ENCODE measurements around the gene BEST1. TPM values are rescaled to one million over a fixed set of nuclear protein-coding genes. Genes with fewer than 3 reads are reported as not detected.
A peak's percentile ranks its signal among the peaks of the same experiment; 100 is the strongest.
"Not testable (repeated sequence)": the region's sequence is repeated elsewhere in the genome, so short reads cannot be mapped to it uniquely, and the experiment has no call there.

Gene BEST1
- total and polyA plus RNA-seq, 2 experiments from 2014 or later = 0.27 to 0.34 TPM

DNA sequence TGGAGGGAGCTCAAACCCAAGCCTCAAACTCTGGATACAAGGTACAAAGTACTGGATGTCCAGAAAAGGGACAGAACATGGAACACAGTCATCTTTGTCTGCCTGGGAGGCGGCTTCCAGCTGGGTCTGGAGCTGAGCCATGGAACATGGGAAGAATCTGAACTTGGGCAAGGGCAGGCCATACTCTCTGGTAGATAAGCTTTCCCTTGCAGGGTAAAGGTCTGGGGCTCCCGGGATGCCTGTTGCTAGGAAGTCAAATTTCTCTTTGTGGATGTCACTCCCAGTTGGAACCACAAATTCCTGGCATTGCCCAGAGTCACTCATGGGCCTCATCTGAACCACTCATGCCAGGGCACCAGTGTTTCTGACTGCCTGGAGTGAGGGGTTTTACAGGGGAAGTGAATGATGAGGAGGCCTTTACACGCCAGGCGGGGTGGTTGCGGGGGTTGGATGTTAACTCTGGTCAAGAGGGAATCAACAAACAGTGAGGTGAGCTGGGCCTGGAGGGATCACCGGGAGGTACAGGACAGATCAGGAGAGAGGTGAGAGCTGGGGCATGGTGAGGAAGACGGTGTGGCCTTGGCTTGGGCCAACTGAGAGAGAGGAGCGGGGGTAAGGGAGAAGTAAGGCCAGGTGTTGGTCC, 11.5 kb downstream of the BEST1 start:
- TF ChIP-seq, protein P1, sequence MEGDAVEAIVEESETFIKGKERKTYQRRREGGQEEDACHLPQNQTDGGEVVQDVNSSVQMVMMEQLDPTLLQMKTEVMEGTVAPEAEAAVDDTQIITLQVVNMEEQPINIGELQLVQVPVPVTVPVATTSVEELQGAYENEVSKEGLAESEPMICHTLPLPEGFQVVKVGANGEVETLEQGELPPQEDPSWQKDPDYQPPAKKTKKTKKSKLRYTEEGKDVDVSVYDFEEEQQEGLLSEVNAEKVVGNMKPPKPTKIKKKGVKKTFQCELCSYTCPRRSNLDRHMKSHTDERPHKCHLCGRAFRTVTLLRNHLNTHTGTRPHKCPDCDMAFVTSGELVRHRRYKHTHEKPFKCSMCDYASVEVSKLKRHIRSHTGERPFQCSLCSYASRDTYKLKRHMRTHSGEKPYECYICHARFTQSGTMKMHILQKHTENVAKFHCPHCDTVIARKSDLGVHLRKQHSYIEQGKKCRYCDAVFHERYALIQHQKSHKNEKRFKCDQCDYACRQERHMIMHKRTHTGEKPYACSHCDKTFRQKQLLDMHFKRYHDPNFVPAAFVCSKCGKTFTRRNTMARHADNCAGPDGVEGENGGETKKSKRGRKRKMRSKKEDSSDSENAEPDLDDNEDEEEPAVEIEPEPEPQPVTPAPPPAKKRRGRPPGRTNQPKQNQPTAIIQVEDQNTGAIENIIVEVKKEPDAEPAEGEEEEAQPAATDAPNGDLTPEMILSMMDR (IDR thresholded peaks at IDR 0.05; ENCODE audit: low read depth, low read length) = no peak
- H3K27me3 ChIP-seq = no peaks in the 10 kb centered on the region
- DNase-seq (ENCODE audit: low read depth in 1 of 2, low spot score in 1 of 2) = peak in 1 of 2 donors; percentile 91

DNA sequence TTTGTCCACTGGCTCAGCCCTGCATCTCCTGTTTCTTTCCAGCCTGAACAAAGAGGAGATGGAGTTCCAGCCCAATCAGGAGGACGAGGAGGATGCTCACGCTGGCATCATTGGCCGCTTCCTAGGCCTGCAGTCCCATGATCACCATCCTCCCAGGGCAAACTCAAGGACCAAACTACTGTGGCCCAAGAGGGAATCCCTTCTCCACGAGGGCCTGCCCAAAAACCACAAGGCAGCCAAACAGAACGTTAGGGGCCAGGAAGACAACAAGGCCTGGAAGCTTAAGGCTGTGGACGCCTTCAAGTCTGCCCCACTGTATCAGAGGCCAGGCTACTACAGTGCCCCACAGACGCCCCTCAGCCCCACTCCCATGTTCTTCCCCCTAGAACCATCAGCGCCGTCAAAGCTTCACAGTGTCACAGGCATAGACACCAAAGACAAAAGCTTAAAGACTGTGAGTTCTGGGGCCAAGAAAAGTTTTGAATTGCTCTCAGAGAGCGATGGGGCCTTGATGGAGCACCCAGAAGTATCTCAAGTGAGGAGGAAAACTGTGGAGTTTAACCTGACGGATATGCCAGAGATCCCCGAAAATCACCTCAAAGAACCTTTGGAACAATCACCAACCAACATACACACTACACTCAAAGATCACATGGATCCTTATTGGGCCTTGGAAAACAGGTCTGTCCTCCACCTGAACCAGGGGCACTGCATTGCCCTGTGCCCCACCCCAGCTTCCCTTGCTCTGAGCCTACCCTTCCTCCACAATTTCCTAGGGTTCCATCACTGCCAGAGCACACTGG, 12.3 kb downstream of the BEST1 start:
- H3K27ac ChIP-seq = no peak overlapping the region
- no peaks in the 10 kb centered on the region for H3K27me3 ChIP-seq
- no peaks in the 10 kb centered on the region for H3K9me3 ChIP-seq (ENCODE audit: low read depth)
- no peak overlapping the region for H3K4me3 ChIP-seq
- peaks cover 22% of the 10 kb centered on the region for H3K36me3 ChIP-seq
- peak in 1 of 2 donors; percentile 69 for DNase-seq (ENCODE audit: low read depth in 1 of 2, low spot score in 1 of 2)
- peaks cover 9% of the 10 kb centered on the region for H3K4me1 ChIP-seq (ENCODE audit: low read depth)
- TF ChIP-seq, protein P1 (IDR thresholded peaks at IDR 0.05; ENCODE audit: low read depth, low read length) = no peak

More for the DNA sequence above, 11.5 kb downstream of the BEST1 start:
- H3K9me3 ChIP-seq (ENCODE audit: low read depth) = no peaks in the 10 kb centered on the region
- H3K36me3 ChIP-seq = peaks cover 22% of the 10 kb centered on the region
- no peak overlapping the region for H3K27ac ChIP-seq
- H3K4me3 ChIP-seq = no peak overlapping the region
- H3K4me1 ChIP-seq (ENCODE audit: low read depth) = peaks cover 9% of the 10 kb centered on the region

DNA sequence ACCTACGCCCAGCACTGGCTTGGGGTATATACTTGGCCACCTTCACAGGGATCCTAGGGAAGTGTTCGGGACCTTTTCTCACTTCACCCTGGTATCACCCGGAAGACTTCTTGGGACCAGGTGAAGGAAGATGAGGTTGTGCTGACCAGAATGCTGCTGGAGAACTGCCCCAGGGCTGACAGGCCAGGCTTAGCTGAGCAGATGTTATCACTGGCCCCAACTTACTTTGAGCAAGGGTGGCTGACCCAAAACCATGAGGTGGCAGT, 12.8 kb downstream of the BEST1 start:
- H3K4me3 ChIP-seq = no peak overlapping the region
- TF ChIP-seq, protein P1 (IDR thresholded peaks at IDR 0.05; ENCODE audit: low read depth, low read length) = no peak
- no peaks in the 10 kb centered on the region for H3K27me3 ChIP-seq
- H3K27ac ChIP-seq = no peak overlapping the region
- DNase-seq (ENCODE audit: low read depth in 1 of 2, low spot score in 1 of 2) = no peak
- H3K4me1 ChIP-seq (ENCODE audit: low read depth) = peaks cover 9% of the 10 kb centered on the region
- no peaks in the 10 kb centered on the region for H3K9me3 ChIP-seq (ENCODE audit: low read depth)
- peaks cover 22% of the 10 kb centered on the region for H3K36me3 ChIP-seq

DNA sequence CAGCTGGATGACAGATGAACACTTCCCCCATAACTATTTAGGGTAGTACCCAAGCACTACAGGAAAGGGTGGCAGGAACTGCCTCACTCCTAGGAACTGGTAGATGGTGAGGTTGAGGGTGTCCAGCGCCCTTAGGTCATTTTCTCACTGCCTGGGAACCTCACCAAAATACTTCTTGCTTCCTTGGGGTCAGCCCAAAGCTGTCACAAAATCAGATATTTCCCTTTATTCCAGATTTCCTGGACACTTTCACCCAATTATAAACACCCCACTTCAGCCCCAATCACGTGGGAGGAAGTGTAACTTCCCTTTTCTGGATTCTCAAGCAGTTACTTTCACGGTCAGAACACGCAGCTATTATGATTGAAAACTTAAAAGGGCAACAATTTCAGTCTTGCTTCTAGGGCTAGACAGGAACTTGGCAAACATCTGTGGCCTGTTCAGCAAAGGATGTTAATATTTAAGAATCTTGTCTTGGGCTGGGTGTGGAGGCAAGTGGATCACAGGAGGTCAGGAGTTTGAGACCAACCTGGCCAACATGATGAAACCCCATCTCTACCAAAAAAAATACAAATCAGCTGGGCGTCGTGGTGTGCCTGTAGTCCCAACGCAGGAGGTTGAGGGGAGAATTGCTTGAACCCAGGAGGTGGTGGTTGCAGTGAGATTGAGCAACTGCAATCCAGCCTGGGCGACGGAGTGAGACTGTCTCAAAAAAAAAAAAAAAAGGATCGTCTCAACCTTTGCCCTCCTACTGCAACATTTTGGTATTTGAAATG, 13.3 kb downstream of the BEST1 start:
- peaks cover 12% of the 10 kb centered on the region for H3K4me1 ChIP-seq (ENCODE audit: low read depth)
- peak in 1 of 2 donors; percentile 86 for DNase-seq (ENCODE audit: low read depth in 1 of 2, low spot score in 1 of 2)

DNA sequence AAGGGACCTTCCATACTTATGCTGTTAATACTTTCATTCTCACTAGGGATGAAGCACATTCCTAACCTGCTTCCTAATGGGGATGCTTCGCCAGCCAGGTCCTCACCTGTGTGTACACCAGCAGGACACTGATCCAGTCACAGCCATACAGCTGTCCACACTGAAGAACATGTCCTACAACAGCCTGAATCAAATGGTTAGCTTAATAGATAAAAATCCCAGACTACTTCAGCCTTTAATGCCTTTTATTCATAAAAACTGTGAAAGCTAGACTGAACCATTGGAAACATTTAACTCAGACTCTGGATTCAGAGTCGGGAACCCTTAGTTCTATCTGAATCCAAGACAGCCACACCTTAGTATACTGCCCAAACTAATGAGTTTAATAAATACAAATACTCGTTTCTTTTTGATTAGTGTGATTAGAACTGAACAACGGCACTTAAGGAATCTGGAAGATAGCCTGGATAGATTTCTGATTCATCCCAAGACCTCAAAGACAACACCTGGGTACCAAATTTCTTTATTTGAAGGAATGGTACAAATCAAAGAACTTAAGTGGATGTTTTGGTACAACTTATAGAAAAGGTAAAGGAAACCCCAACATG, 14.0 kb downstream of the BEST1 start:
- DNase-seq (ENCODE audit: low read depth in 1 of 2, low spot score in 1 of 2) = no peak
- Histone ChIP-seq H3K27me3 (no peaks in the 10 kb centered on the region), H3K27ac (no peak overlapping the region), H3K9me3 (ENCODE audit: low read depth) (no peaks in the 10 kb centered on the region), H3K4me3 (no peak overlapping the region), H3K36me3 (peaks cover 22% of the 10 kb centered on the region), H3K4me1 (ENCODE audit: low read depth) (peaks cover 15% of the 10 kb centered on the region)
- TF ChIP-seq, protein P1 (IDR thresholded peaks at IDR 0.05; ENCODE audit: low read depth, low read length) = no peak

More for the DNA sequence above, 13.3 kb downstream of the BEST1 start:
- no peaks in the 10 kb centered on the region for H3K27me3 ChIP-seq
- TF ChIP-seq, protein P1 (IDR thresholded peaks at IDR 0.05; ENCODE audit: low read depth, low read length) = no peak
- no peak overlapping the region for H3K27ac ChIP-seq
- H3K9me3 ChIP-seq (ENCODE audit: low read depth) = no peaks in the 10 kb centered on the region
- peaks cover 22% of the 10 kb centered on the region for H3K36me3 ChIP-seq
- H3K4me3 ChIP-seq = no peak overlapping the region

DNA sequence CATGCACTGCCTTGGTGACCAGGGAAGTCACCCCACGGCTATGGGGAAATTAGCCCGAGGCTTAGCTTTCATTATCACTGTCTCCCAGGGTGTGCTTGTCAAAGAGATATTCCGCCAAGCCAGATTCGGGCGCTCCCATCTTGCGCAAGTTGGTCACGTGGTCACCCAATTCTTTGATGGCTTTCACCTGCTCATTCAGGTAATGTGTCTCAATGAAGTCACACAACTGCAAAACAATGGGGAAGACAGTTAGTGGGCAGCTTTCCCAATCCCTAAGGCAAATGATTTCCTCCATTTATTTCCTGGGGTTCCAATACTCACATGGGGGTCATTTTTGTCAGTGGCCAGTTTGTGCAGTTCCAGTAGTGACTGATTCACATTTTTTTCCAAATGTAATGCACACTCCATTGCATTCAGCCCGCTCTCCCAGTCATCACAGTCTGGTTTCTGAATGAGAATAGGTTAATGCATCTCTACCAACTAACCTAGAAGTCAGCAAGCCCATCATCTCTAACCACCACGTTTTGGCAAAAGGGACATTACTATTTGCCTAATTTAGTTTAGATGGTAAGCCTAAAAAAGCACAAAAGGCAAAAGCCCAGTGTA, 14.6 kb downstream of the BEST1 start:
- not testable (repeated sequence) for H3K27me3 ChIP-seq; H3K27ac ChIP-seq; H3K4me3 ChIP-seq; H3K9me3 ChIP-seq (ENCODE audit: low read depth)
- DNase-seq (ENCODE audit: low read depth in 1 of 2, low spot score in 1 of 2) = peak in 1 of 2 donors; percentile 25
- Histone ChIP-seq H3K4me1 (ENCODE audit: low read depth) (peaks cover 15% of the 10 kb centered on the region), H3K36me3 (peaks cover 22% of the 10 kb centered on the region)

All from cardiac muscle cell (in vitro differentiated cells and primary cell).